GM13976 (cell line): ENCODE data around the gene CYP1A1.

ENCODE experiments used
- DNase-seq: peaks from one replicate; pipeline ENCODE4 v3.0.0; 2012; ENCODE audit warnings: low spot score
- in situ Hi-C: fragments of 300-500 bp; cut with MboI; formaldehyde crosslinking; loops from one replicate; pipeline ENCODE4 v1.12.0; 2022; ENCODE audit warnings: low sequenced_read_pairs, mixed read lengths, inconsistent platforms; ENCODE audit not compliant: unreplicated experiment
- TF ChIP-seq, protein P1 (sequence below): IDR thresholded peaks from 2 replicates; pipeline ENCODE4 v1.5.1; 2012; ENCODE audit warnings: borderline replicate concordance, mild to moderate bottlenecking; ENCODE audit not compliant: insufficient read depth; ENCODE audit errors: extremely low read depth, missing control alignments, control extremely low read depth

CYP1A1 gene

GRCh38 chr15:74768099-74768770, 42.9 kb upstream of the CYP1A1 start:
- DNase-seq, result no peak
- TF ChIP-seq, protein P1, sequence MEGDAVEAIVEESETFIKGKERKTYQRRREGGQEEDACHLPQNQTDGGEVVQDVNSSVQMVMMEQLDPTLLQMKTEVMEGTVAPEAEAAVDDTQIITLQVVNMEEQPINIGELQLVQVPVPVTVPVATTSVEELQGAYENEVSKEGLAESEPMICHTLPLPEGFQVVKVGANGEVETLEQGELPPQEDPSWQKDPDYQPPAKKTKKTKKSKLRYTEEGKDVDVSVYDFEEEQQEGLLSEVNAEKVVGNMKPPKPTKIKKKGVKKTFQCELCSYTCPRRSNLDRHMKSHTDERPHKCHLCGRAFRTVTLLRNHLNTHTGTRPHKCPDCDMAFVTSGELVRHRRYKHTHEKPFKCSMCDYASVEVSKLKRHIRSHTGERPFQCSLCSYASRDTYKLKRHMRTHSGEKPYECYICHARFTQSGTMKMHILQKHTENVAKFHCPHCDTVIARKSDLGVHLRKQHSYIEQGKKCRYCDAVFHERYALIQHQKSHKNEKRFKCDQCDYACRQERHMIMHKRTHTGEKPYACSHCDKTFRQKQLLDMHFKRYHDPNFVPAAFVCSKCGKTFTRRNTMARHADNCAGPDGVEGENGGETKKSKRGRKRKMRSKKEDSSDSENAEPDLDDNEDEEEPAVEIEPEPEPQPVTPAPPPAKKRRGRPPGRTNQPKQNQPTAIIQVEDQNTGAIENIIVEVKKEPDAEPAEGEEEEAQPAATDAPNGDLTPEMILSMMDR, result no peak
- in situ Hi-C loops, result loop anchor here (5.0 kb wide), 1 partner anchor 131 kb away; no protein-coding TSS in a partner anchor

GRCh38 chr15:74767167-74768098, 42.1 kb upstream of the CYP1A1 start:
- in situ Hi-C loops, result loop anchor here (5.0 kb wide), 1 partner anchor 130 kb away; no protein-coding TSS in a partner anchor
- DNase-seq, result no peak
- TF ChIP-seq, protein P1, result no peak

- TF ChIP-seq, protein P1, result no peak
- in situ Hi-C loops, result no loop called here
- no peak for DNase-seq
These were observed 38.1 kb upstream of the CYP1A1 start for GRCh38 chr15:74763416-74763815.

GRCh38 chr15:74762791-74763150, 37.4 kb upstream of the CYP1A1 start:
- in situ Hi-C loops, result no loop called here
- TF ChIP-seq, protein P1, result no peak
- DNase-seq, result no peak

GRCh38 chr15:74758736-74759135, 33.4 kb upstream of the CYP1A1 start:
- no peak for DNase-seq
- TF ChIP-seq, protein P1, result no peak
- in situ Hi-C loops, result no loop called here

GRCh38 chr15:74754593-74755215, 29.4 kb upstream of the CYP1A1 start:
- no peak for DNase-seq
- in situ Hi-C loops, result no loop called here
- TF ChIP-seq, protein P1, result no peak
